B cell (primary cell): ENCODE data around the gene TNXB.

ENCODE experiments used
- CTCF ChIP-seq: fragments of 200-600 bp; IDR thresholded peaks from one replicate; pipeline ENCODE4 v1.8.0; 2022; ENCODE audit warnings: antibody characterized with exemption, mild to moderate bottlenecking
- EZH2 ChIP-seq: IDR thresholded peaks from 2 replicates; pipeline ENCODE4 v1.6.1; 2012; ENCODE audit warnings: borderline replicate concordance, low read depth, mild to moderate bottlenecking, moderate library complexity, low read length; ENCODE audit not compliant: insufficient read depth, poor library complexity, severe bottlenecking

- TF ChIP-seq CTCF, result no peak
- no peak for TF ChIP-seq EZH2
These were observed 40.3 kb downstream of the TNXB start for GRCh38 chr6:32068867-32069266.
